Keratinocyte (primary cell): ENCODE measurements around the gene KEL. TPM values are rescaled to one million over a fixed set of nuclear protein-coding genes. Genes with fewer than 3 reads are reported as not detected.

Experiments
- DNase-seq: peaks from one replicate; pipeline ENCODE4 v3.0.0-alpha.2; 2011; ENCODE audit warnings: low read depth, missing footprints, low spot score
- FAIRE-seq: peaks from 2 replicates; lab custom pipeline; 2011; peaks lifted over from hg19 to GRCh38; lab: Jason Lieb, UNC
- H2AFZ ChIP-seq: 2 replicates; pipeline ENCODE4 v1.6.0; 2012; ENCODE audit warnings: low read length, control low read depth, inconsistent platforms; ENCODE audit not compliant: control insufficient read depth
- H3K27ac ChIP-seq: 2 replicates; pipeline ENCODE4 v1.5.1; 2011; ENCODE audit warnings: low read length; ENCODE audit not compliant: control insufficient read depth, insufficient read depth
- H3K27me3 ChIP-seq: 3 replicates; pipeline ENCODE4 v1.6.0; 2011; ENCODE audit warnings: low read length; ENCODE audit not compliant: control insufficient read depth, insufficient read depth; ENCODE audit errors: extremely low read depth
- H3K36me3 ChIP-seq, 2 experiments: 2 replicates in 1 of 2; 3 replicates in 1 of 2; pipeline ENCODE4 v1.5.1; 2011; ENCODE audit warnings: low read length in 2 of 2, mild to moderate bottlenecking in 1 of 2; ENCODE audit not compliant: control insufficient read depth in 2 of 2, insufficient read depth in 2 of 2; ENCODE audit errors: extremely low read depth in 1 of 2
- H3K4me1 ChIP-seq: 3 replicates; pipeline ENCODE4 v1.5.1; 2011; ENCODE audit warnings: low read length; ENCODE audit not compliant: control insufficient read depth, insufficient read depth; ENCODE audit errors: extremely low read depth
- H3K4me2 ChIP-seq: 3 replicates; pipeline ENCODE4 v1.6.0; 2011; ENCODE audit warnings: low read depth, low read length; ENCODE audit not compliant: control insufficient read depth, insufficient read depth; ENCODE audit errors: extremely low read depth
- H3K4me3 ChIP-seq, 3 experiments: fragments of 200-600 bp in 1 of 3; sonication (generic) in 1 of 3; 2 replicates in 2 of 3; 3 replicates in 1 of 3; pipeline ENCODE4 v1.5.1; 2011 to 2016; ENCODE audit warnings: low read length in 3 of 3, mild to moderate bottlenecking in 3 of 3, control low read depth in 2 of 3, inconsistent platforms in 1 of 3, low read depth in 1 of 3, mixed read lengths in 1 of 3, mixed run types in 1 of 3, moderate library complexity in 1 of 3; ENCODE audit not compliant: control insufficient read depth in 2 of 3, insufficient read depth in 2 of 3; ENCODE audit errors: extremely low read depth in 1 of 3
- H3K79me2 ChIP-seq: 2 replicates; pipeline ENCODE4 v1.6.0; 2012; ENCODE audit warnings: low read length; ENCODE audit not compliant: control insufficient read depth, insufficient read depth
- H3K9ac ChIP-seq: 3 replicates; pipeline ENCODE4 v1.6.0; 2011; ENCODE audit warnings: low read length; ENCODE audit not compliant: control insufficient read depth, insufficient read depth; ENCODE audit errors: extremely low read depth
- H3K9me1 ChIP-seq: 3 replicates; pipeline ENCODE4 v1.6.0; 2011; ENCODE audit warnings: low read length; ENCODE audit not compliant: control insufficient read depth, insufficient read depth; ENCODE audit errors: extremely low read depth
- H3K9me3 ChIP-seq: 2 replicates; pipeline ENCODE4 v1.5.1; 2012; ENCODE audit warnings: low read depth, low read length; ENCODE audit not compliant: control insufficient read depth
- H4K20me1 ChIP-seq: 3 replicates; pipeline ENCODE4 v1.6.0; 2011; ENCODE audit warnings: low read length; ENCODE audit not compliant: control insufficient read depth, insufficient read depth; ENCODE audit errors: extremely low read depth
- CTCF ChIP-seq, 3 experiments: IDR thresholded peaks in 1 of 3; conservative IDR thresholded peaks in 1 of 3; optimal IDR thresholded peaks in 1 of 3; 2 replicates in 2 of 3; 3 replicates in 1 of 3; pipeline versions ENCODE3 to v1.5.1; 2011; ENCODE audit warnings: low read length in 3 of 3, mild to moderate bottlenecking in 3 of 3, moderate library complexity in 2 of 3, control low read depth in 1 of 3, inconsistent platforms in 1 of 3; ENCODE audit not compliant: insufficient read depth in 2 of 3; ENCODE audit errors: extremely low read depth in 1 of 3
- EZH2 ChIP-seq: IDR thresholded peaks from one replicate; pipeline ENCODE4 v1.6.1; 2012; ENCODE audit warnings: inconsistent platforms, mild to moderate bottlenecking, low read length, moderate library complexity
- dilution Hi-C: fragments of 300-500 bp; cut with MboI; formaldehyde crosslinking; loops from one replicate; pipeline ENCODE4 v1.7.0; 2020; ENCODE audit warnings: low sequenced_read_pairs; ENCODE audit not compliant: extremely low pct_ligation_motif_present
- polyA plus RNA-seq, 5 experiments: library from polyadenylated mRNA; depleted of rRNA in 3 of 5; stranded (reverse) in 3 of 5; stranded (forward) in 1 of 5; unstranded in 1 of 5; fragments of >200 nt; gene quantifications; 1 replicate in 1 of 5; 2 replicates in 3 of 5; 3 replicates in 1 of 5; pipeline versions ENCODE4 v1.2.1 to v1.2.3, GENCODE V29; 2011 to 2012; ENCODE audit warnings: missing spikeins in 2 of 5, low read depth in 1 of 5, low replicate concordance in 1 of 5

The KEL gene
- polyA plus RNA-seq, 1 donor (not counting 4 experiments of a cell fraction or from before 2014, with no cell fraction given): 0.09 TPM

- no peaks in the 10 kb centered on the region for H3K36me3 ChIP-seq
- H3K27ac ChIP-seq: no peak overlapping the region
- H3K9me1 ChIP-seq: no peaks in the 10 kb centered on the region
- FAIRE-seq (no peak), DNase-seq (peak; percentile 26)
- no peak overlapping the region for H3K4me3 ChIP-seq
- no peak overlapping the region for H3K4me2 ChIP-seq
- H3K9me3 ChIP-seq: no peaks in the 10 kb centered on the region
- dilution Hi-C loops: no loop called here
- no peak overlapping the region for H2AFZ ChIP-seq
- no peak overlapping the region for H3K9ac ChIP-seq
- no peaks in the 10 kb centered on the region for H4K20me1 ChIP-seq
- no peaks in the 10 kb centered on the region for H3K27me3 ChIP-seq
- TF ChIP-seq CTCF (optimal IDR thresholded peaks at IDR 0.05 in 1 of 3, IDR thresholded peaks at IDR 0.05 in 1 of 3, conservative IDR thresholded peaks at IDR 0.05 in 1 of 3; ENCODE audit: extremely low read depth in 1 of 3, insufficient read depth in 2 of 3, low read length in 3 of 3) (peak; percentile 91 to 97 (median 93)), EZH2 (no peak)
- no peaks in the 10 kb centered on the region for H3K79me2 ChIP-seq
- H3K4me1 ChIP-seq: no peaks in the 10 kb centered on the region
These were observed 46.1 kb upstream of the KEL start for GRCh38 chr7:143008007-143008901.

GRCh38 chr7:143005632-143006260 lies 43.6 kb upstream of the KEL start:
- Histone ChIP-seq H2AFZ (no peak overlapping the region), H3K27me3 (no peaks in the 10 kb centered on the region), H3K79me2 (no peaks in the 10 kb centered on the region), H3K4me1 (no peaks in the 10 kb centered on the region), H3K4me3 (no peak overlapping the region), H3K4me2 (no peak overlapping the region), H3K9me3 (no peaks in the 10 kb centered on the region), H3K27ac (no peak overlapping the region), H4K20me1 (no peaks in the 10 kb centered on the region), H3K9me1 (no peaks in the 10 kb centered on the region), H3K36me3 (no peaks in the 10 kb centered on the region), H3K9ac (no peak overlapping the region)
- no peak for FAIRE-seq
- DNase-seq: no peak
- TF ChIP-seq CTCF (optimal IDR thresholded peaks at IDR 0.05 in 1 of 3, IDR thresholded peaks at IDR 0.05 in 1 of 3, conservative IDR thresholded peaks at IDR 0.05 in 1 of 3; ENCODE audit: extremely low read depth in 1 of 3, insufficient read depth in 2 of 3, low read length in 3 of 3): no peak
- TF ChIP-seq EZH2: no peak
- dilution Hi-C loops: no loop called here
